ENCODE results near the gene RRAD.
"Not testable (repeated sequence)": the region's sequence is repeated elsewhere in the genome, so short reads cannot be mapped to it uniquely, and the experiment has no call there.

RRAD gene

DNA sequence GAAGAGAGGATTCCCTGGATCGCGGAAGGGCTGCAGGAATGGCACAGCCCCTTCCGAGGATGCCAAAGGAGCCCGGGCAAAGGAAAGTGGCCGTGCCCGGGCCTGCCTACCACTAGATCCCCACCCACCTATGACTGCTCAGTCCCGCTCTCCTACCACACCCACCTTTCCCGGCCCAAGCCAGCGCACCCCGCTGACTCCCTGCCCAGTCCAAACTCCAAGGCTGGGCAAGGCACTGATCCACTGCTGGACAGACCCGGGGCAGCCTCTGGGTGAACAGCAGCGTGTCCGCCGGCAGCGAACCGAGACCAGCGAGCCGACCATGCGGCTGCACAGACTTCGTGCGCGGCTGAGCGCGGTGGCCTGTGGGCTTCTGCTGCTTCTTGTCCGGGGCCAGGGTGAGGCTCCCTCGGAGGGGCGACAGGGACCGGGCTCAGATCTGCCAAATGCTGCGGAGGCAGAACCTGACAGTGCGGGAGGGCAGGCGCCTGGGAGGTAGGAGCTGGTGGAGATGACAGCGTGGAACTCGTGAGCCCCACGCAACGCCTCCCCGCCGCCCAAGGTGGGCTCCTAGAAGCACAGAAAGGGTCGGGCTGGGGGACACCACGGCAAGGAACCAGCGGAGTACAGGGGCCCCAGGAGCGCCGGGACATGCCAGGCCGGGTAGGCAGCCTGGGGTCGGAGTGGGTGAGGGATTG lies 10.1 kb upstream of the RRAD start, which contains the start of gene CES2:
Gene CES2 (plus strand): TSS at position 203 of the 698 bp plus-strand sequence. CDS start 120 bp downstream, at position 323.
- in situ Hi-C loops (cut with MboI; ENCODE audit: low sequenced_read_pairs) = no loop called here

DNA sequence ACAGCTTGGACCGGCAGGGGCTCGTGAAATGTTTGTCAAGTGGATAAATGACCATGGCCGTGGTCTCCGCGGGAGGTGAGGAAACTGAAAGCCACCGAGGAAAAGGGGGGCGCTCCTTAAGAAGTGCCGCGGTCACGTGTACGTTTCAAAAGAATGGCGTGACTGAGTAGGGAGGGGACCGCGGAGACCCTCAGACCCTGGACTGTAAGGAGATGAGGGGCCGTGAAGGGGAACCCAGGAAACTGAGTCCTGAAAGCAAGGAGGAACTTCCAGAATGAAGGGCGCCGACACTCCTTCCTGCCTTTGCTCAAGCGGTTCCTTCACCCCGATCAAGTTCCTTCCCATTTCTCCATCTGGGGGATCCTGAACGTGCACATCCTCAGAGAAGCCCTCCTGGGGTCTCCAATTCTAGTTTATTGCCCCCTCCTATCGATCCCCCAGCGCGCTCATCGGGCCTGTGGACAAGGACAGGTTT lies 9.5 kb upstream of the RRAD start:
- in situ Hi-C loops (cut with MboI; ENCODE audit: low sequenced_read_pairs) = not testable (repeated sequence)

GRCh38 chr16:66934138-66934838 lies 9.0 kb upstream of the RRAD start, which contains the start of gene CIAO2B:
Gene CIAO2B (minus strand): TSS chr16:66934402. CDS start chr16:66934364, 38 bp downstream.
- in situ Hi-C loops (cut with MboI; ENCODE audit: low sequenced_read_pairs) = no loop called here

- in situ Hi-C loops (cut with MboI; ENCODE audit: low sequenced_read_pairs) = no loop called here
Measured at GRCh38 chr16:66933776-66934137, 8.4 kb upstream of the RRAD start.

- in situ Hi-C loops (cut with MboI; ENCODE audit: low sequenced_read_pairs) = no loop called here
Measured at GRCh38 chr16:66932076-66932475, 6.7 kb upstream of the RRAD start.

- in situ Hi-C loops (cut with MboI; ENCODE audit: low sequenced_read_pairs) = no loop called here
Measured at GRCh38 chr16:66931665-66932064, 6.3 kb upstream of the RRAD start.

DNA sequence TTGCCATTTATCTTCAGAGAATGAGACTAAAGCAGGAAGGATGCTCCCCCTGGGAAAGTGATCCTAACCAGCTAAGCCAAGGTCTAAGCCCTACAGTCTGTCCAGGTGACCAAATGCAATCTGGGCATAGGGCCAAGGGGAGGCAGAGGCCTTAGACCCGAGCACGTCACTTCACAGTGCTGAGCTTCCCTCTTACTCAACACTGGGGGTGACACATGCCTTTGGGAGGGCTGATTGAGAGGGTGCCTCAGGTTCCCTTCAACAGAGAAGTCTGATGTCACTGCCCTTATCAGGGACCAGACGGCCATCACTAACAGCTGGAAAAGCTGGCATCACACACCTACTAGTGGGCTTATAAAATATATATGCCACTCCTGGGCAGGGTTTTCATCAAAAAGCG lies 4.9 kb upstream of the RRAD start:
- in situ Hi-C loops (cut with MboI; ENCODE audit: low sequenced_read_pairs) = no loop called here

DNA sequence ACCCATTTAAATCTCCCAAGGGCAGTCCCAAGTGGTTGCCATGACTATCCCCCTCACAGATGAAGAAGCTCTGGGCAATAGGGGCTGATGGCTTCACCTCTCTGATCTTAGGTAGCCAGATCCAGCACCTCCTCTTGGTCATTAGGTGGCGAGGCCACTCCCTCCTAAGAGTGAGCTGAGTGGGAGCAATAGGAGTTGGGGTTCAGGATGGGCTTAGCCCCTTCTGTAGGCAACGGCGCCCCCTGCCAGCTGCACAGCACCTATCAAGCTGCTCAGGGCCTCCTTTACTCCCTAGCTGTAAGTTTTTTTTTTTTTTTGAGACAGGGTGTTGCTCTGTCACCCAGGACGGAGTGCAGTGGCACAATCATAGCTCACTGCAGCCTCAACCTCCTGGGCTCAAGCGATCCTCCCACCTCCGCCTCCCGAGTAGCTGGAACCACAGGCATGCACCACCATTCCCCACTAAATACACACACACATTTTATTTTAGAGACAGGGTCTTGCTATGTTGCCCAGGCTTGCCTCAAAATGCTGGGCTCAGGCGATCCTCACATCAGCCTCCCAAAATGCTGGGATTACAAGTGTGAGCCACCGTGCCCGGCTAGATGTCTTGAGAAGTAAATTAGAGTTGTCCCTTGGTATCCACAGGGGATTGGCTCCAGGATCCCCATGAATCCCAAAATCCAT lies 3.5 kb upstream of the RRAD start:
- in situ Hi-C loops (cut with MboI; ENCODE audit: low sequenced_read_pairs) = no loop called here

DNA sequence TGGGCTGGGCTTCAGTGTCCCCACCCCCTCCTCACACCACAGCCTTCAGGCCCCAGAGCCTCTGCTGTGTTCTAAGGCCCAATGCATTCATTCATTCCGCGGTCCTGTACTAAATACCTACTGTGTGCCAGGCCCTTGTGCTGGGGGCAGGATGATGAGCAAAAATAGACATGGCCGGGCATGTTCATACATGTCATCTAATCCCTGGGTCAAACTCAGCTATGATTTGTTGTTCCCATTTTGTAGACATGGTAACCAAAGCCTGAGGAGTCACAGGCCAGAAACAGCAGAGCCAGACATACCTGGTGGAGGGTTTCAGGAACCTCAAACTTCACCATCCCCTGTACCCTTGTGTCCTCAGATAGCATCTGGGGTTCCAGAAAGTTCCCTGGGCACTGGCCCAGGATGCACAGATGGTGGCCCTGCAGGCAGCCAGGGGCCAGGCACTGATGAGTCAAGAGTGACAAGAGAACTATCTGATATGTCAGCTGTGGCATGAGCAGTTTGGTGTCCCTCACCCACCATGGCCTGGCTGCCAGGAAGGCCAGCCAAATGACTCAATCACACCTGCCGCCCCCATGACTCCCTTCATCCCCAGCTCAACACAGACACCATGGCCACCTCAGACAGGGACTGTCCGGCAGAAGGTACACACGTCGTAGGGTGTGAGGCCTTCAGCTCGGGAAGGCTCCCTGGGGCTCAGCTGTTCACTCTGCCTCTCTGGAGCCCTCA lies 2.7 kb upstream of the RRAD start:
- in situ Hi-C loops (cut with MboI; ENCODE audit: low sequenced_read_pairs) = no loop called here

- in situ Hi-C loops (cut with MboI; ENCODE audit: low sequenced_read_pairs) = no loop called here
Measured at GRCh38 chr16:66926961-66927436, 1.7 kb upstream of the RRAD start.

DNA sequence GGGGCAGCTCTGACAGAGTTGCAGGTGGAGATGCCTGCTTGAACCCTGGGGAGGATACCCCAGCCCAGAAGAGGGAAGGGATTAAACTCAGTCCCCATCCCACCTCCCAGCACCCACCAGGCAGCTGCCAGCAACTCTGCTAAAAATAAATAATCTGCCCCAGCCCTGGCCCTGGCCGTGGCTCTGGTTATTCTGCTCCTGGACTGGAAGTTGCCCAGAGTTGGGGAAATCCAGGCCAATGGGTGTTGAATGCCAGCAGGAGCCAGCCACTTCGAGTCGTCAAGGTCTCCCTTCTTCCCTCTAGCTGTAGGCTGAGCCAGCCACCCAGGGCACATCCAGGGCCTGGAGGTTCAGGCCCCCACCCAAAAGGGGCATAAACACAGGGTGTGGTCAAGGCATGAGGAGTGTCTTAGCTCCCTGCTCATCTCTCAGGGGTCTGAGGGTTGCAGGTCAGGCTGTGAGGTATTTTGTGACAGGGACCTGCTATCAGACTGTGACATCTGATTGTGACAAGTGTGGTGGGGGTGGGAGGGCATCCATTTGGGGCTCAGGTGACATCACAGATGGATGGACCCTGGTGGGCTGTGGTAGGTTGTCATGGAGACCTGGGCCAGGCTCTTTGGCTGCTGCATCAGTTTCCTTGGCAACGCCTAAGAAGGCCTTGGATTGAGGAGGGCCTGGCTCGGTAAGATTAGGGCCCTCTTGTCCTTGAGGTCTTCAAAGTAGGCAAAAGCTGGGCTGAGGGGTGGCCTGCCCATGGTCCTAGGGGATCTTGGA lies 1.0 kb upstream of the RRAD start:
- in situ Hi-C loops (cut with MboI; ENCODE audit: low sequenced_read_pairs) = no loop called here

DNA sequence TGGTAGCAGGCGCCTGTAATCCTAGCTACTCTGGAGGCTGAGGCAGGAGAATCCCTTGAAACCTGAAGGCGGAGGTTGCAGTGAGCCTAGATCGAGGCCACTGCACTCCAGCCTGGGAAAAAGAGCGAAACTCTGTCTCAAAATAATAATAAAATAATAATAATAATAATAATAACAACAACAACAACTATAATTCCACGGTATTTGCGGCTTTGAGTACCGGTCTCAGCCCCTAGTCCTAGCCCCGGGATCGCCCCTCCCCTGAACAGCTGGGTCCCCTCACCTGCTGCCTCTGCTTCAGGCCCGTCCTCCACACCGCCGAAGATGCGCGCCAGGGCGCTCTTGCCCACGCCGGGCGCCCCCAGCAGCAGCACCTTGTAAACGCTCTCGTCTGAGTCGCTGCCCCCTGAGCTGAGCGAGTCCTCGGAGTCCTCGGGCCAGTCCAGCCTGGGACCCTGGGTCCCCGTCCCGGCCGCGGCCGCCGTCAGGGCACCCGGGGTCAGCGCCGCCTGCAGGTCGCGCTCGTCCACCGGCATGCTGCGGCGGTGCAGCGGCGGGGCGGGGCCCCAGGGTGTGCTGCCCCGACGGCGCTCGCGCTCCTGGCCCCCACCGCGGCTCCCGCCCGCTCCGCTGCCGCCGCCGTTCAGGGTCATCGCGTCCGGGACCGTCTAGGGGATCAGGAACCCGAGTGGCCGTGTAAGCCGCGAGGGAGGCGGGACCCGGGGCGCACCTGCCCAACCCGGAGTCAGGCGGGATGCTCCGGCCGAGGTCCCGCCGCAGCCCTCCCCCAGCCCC lies 611 bp downstream of the RRAD start:
- in situ Hi-C loops (cut with MboI; ENCODE audit: low sequenced_read_pairs) = no loop called here

GRCh38 chr16:66923866-66924265 lies 1.5 kb downstream of the RRAD start:
- in situ Hi-C loops (cut with MboI; ENCODE audit: low sequenced_read_pairs) = no loop called here

- in situ Hi-C loops (cut with MboI; ENCODE audit: low sequenced_read_pairs) = no loop called here
Measured at GRCh38 chr16:66923247-66923731, 2.0 kb downstream of the RRAD start.

DNA sequence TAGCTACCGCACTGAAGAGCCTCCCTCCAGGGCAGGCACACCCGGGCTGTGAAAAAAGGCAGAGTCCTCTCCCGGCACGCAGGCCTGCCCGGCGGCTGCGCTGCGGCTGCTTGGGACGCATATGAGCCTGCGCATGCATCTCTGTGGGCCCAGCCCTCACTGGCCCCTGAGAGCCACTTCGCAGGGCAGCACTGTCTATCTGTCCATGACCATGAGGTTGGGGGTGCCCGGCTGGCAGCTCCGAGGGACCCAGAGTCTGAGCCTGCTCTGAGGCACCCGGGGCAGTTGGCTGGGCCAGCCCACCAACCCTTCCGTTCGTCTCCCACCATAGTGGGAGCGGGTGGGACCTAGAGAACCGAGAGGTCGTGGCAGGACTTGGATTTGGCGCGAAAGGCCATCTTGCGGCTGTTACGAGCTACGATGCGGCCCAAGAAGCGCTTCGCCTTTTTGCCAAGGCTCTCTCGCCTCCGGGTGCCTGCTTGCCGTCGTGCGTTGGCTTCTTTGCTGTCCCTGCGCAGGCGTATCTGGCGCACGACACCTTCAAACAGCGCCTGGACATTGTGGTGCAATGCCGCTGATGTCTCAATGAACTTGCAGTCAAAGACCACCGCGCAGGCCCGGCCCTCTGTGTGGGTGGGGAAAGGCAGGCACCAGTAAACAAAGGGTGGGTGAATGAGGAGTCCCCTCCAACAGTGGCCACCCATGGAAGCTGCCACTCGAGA lies 3.4 kb downstream of the RRAD start:
- in situ Hi-C loops (cut with MboI; ENCODE audit: low sequenced_read_pairs) = no loop called here

DNA sequence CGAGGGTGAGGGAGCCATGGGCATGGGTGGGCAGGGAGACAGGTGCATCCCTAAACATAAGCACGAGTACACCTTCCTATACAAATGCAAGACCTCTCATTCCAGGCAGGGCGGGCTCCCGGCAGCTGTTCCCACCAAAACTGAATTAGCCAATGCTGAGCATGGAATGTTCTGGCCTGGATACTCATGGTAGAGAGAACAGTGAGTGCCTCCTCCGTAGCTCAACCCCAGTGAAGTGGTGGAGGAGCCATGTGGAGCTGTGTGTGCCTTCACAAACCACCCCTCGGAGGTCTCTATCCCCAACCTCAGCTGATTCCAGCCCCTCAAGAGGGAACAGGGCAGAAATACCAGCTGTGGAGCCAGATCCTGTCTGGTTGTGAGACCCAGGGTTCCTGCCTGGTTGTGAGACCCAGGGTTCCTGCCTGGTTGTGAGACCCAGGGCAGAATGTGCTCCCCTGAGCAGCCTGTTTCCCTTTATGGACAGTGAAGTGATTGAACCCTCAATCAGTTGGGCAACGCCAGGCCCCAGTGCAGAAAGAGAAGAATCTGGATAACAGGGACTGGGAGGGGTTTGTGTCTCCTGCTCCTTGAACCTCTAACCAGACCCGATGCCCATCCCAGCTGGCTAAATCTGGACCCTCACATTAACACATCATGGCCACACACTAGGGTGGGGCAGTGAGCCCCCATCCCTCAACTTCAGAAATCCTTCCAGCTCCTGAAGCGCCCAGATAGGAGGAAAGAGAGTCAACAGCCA lies 4.2 kb downstream of the RRAD start:
- in situ Hi-C loops (cut with MboI; ENCODE audit: low sequenced_read_pairs) = no loop called here

DNA sequence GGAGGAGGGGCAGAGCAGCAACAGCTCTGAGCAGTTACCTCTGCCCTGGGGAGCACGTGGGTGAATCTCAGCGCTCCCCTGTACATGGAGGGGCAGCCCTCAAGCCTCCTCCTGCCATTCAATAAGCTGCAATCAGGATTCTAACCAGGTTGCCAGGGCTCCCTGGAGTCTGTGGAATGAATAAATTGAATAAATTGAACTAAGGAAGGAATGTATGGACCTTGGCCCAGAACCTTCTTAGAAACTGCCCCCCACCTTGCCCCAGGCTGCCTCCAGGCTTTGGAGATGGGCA lies 5.1 kb downstream of the RRAD start:
- in situ Hi-C loops (cut with MboI; ENCODE audit: low sequenced_read_pairs) = no loop called here
